HG03064 (cell line): ENCODE results near the gene TRABD2B.

ENCODE experiments used
- ATAC-seq: cut with Tn5 transposase; IDR thresholded peaks from one replicate; pipeline ENCODE4 v1.9.1; 2021; ENCODE audit warnings: low read depth; ENCODE audit not compliant: unreplicated experiment

TRABD2B gene

GRCh38 chr1:47745715-47746609, 251.2 kb downstream of the TRABD2B start:
- no peak for ATAC-seq

- no peak for ATAC-seq
These were observed 254.1 kb downstream of the TRABD2B start for GRCh38 chr1:47742890-47743760.

GRCh38 chr1:47738560-47739182, 258.5 kb downstream of the TRABD2B start:
- no peak for ATAC-seq

DNA sequence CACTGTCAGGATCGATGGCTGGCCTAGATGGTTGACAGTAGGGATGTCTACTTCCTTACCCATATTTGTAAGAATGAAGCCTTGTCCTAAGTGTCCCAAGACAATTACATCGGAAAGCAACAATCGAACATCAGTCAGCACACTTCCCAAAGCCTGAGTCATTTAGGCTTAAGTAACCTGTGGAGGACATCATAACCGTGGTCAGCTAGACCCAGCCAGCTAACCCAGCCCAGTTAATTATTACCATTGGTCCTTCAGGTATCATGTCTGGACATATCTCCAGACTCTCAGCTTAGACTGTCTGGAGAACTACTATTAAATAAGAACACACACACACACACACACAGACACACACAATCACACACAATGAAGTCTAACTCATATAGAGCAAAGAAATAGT, 264.7 kb downstream of the TRABD2B start:
- ATAC-seq, result no peak

GRCh38 chr1:47731730-47732129, 265.5 kb downstream of the TRABD2B start:
- ATAC-seq, result no peak

DNA sequence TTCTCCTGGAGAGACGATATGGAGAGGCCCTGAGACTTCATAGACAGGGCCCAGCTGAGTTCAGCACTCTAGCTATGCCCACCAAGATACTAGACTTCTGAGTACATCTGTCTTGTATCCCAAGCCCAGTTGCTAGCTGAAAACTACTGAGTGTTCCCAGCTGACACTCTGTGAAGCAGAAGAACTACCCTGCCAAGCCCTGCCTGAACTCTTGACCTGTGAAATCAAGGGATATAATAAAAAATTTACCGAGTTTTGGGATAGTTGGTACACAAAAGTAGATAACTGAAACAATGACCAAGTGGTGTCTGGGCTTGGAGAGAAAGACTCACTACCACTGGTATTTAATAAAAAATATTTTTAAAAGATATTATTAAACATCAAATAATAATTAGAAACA, 267.5 kb downstream of the TRABD2B start:
- no peak for ATAC-seq

- ATAC-seq, result no peak
These were observed 269.5 kb downstream of the TRABD2B start for GRCh38 chr1:47727697-47728085.

- ATAC-seq, result no peak
These were observed 270.0 kb downstream of the TRABD2B start for GRCh38 chr1:47727051-47727696.

- peak; percentile 89 for ATAC-seq
These were observed 271.0 kb downstream of the TRABD2B start for GRCh38 chr1:47725992-47726855.

GRCh38 chr1:47725511-47725991, 271.6 kb downstream of the TRABD2B start:
- no peak for ATAC-seq

- no peak for ATAC-seq
These were observed 272.1 kb downstream of the TRABD2B start for GRCh38 chr1:47725000-47725473.

DNA sequence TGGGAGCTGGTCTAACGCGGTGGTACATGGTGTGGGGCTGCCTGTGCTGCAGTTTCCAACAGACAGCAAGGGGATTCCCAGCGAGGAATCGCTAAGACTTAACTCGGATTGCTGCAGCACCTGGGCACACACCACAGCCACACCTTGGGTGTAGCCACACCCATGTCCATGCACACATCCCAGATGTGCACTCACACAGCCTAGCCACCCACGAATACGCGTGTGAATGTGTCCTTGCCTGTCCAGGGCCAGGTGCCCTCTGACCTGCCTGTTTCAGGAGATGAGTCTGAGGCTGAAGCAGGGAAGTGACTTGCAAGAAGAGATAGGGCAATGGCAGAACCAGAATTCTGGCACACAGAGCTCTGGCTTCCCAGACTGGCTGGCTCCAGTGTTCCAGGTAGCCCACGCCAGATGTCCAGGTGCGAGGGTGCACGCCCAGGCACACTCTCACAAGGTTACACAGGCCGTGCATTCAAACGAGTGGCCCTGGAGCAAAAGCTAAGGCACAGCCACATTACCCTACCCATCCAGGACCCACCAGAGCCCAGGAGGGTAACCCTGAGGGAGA, 272.7 kb downstream of the TRABD2B start:
- no peak for ATAC-seq

- ATAC-seq, result no peak
These were observed 274.1 kb downstream of the TRABD2B start for GRCh38 chr1:47722909-47723580.

- ATAC-seq, result no peak
These were observed 275.1 kb downstream of the TRABD2B start for GRCh38 chr1:47722101-47722500.

GRCh38 chr1:47720111-47720510, 277.1 kb downstream of the TRABD2B start:
- no peak for ATAC-seq

DNA sequence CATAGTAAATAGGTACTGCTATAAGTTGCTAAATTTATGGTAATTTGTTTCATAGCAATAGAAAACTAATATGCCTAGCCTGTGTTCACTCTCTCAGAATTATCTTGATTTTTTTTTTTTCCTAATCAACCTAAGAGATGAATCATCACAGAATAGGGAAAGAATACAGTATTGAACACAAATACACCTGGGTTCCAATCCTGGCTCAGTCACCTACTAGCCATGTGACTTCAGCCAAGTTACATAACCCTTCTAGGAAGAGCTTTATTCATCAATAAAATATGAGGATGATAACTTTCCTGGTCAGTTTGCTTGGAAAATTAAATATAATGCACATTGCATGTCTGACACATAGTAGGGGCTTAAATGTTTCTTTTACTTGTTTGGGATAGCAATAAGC, 279.8 kb downstream of the TRABD2B start:
- ATAC-seq, result no peak

- no peak for ATAC-seq
These were observed 283.0 kb downstream of the TRABD2B start for GRCh38 chr1:47713975-47714767.
